GM12891 (cell line): Measurements from ENCODE around the gene FOXI2. TPM values are rescaled to one million over a fixed set of nuclear protein-coding genes. Genes with fewer than 3 reads are reported as not detected.

Experiments
- DNase-seq: peaks from one replicate; pipeline ENCODE4 v3.0.0; 2011; ENCODE audit warnings: low spot score; ENCODE audit not compliant: insufficient read length
- FAIRE-seq: peaks from 2 replicates; lab custom pipeline; 2011; peaks lifted over from hg19 to GRCh38; lab: Jason Lieb, UNC
- PAX5 ChIP-seq: IDR thresholded peaks from 2 replicates; pipeline ENCODE4 v1.6.1; 2011; ENCODE audit warnings: low read length, moderate library complexity, mild to moderate bottlenecking; ENCODE audit not compliant: insufficient read depth, severe bottlenecking
- POLR2A ChIP-seq: IDR thresholded peaks from 2 replicates; pipeline ENCODE4 v1.6.1; 2011; ENCODE audit warnings: low read depth, low read length, control low read depth
- POLR2AphosphoS5 ChIP-seq: IDR thresholded peaks from 2 replicates; pipeline ENCODE4 v1.6.1; 2011; ENCODE audit warnings: low read depth, low read length, control low read depth
- POU2F2 ChIP-seq: IDR thresholded peaks from 2 replicates; pipeline ENCODE4 v1.6.1; 2011; ENCODE audit warnings: low read depth, mild to moderate bottlenecking, control low read depth, low read length, moderate library complexity
- SPI1 ChIP-seq: IDR thresholded peaks from 2 replicates; pipeline ENCODE4 v1.6.1; 2011; ENCODE audit warnings: low read depth, low read length, control low read depth
- TAF1 ChIP-seq: IDR thresholded peaks from 2 replicates; pipeline ENCODE4 v1.6.1; 2011; ENCODE audit warnings: low read depth, low read length, control low read depth
- polyA plus RNA-seq: library from polyadenylated mRNA; unstranded; fragments of >200 nt; gene quantifications from one replicate; pipeline ENCODE4 v1.2.1, GENCODE V29; 2012; ENCODE audit warnings: low read depth, missing spikeins, inconsistent platforms; ENCODE audit not compliant: missing spikeins

Gene FOXI2
- polyA plus RNA-seq: not detected

DNA sequence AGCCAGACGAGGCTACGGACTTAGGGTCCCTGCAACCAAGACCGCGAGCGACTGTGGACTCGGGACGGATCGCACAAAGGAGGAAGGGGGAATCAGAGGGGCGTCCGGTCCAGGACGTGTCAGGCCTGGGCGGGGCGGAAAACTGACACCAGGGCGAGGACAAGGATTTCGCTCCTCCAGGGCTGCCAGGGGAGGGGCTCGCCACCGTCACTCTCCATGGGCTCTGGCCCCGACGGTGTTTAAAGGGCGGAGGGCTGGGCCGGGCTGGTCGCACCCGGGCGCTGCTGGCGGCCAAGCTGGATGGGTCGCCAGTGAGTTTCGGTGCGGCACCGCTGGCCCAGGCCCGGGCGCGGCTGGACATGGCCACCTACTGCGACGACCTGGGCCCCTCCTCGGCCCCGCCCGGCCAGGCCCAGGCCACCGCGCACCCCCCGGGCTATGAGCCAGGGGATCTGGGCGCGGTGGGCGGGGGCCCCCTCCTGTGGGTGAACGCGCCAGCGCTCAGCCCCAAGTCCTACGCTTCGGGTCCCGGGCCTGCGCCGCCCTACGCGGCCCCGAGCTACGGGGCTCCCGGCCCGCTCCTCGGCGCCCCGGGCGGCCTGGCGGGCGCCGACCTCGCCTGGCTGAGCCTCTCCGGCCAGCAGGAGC is at the start of gene FOXI2:
Gene FOXI2 (plus strand): TSS at position 271 of the 648 bp plus-strand sequence. CDS start 89 bp downstream, at position 360.
- DNase-seq (no peak), FAIRE-seq (no peak)
- TF ChIP-seq POLR2A: no peak
- TF ChIP-seq PAX5: no peak
- no peak for TF ChIP-seq TAF1
- no peak for TF ChIP-seq POLR2AphosphoS5
- TF ChIP-seq SPI1: no peak
- TF ChIP-seq POU2F2: no peak

DNA sequence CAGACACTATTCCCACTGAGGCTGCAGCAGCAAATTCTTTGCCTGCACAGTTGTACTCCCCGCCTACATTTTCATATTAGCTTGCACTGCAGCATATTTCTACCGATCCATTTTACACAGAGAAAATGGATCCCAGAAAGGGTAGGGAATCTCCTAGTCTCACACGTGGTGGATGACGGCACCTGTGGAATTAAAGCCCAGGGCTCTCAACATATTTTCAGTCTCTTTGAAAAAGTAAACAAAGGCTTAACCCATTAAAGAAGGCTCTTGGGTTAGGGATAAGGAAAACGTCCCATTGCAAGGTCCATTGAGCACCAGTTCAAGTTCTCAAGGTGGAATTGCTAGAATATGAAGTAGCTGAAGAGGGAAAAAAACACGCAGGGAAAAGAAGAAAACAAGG is 49.4 kb upstream of the FOXI2 start:
- DNase-seq (no peak), FAIRE-seq (no peak)
- TF ChIP-seq POLR2A (no peak), PAX5 (no peak), POLR2AphosphoS5 (no peak), TAF1 (no peak), POU2F2 (no peak), SPI1 (no peak)

DNA sequence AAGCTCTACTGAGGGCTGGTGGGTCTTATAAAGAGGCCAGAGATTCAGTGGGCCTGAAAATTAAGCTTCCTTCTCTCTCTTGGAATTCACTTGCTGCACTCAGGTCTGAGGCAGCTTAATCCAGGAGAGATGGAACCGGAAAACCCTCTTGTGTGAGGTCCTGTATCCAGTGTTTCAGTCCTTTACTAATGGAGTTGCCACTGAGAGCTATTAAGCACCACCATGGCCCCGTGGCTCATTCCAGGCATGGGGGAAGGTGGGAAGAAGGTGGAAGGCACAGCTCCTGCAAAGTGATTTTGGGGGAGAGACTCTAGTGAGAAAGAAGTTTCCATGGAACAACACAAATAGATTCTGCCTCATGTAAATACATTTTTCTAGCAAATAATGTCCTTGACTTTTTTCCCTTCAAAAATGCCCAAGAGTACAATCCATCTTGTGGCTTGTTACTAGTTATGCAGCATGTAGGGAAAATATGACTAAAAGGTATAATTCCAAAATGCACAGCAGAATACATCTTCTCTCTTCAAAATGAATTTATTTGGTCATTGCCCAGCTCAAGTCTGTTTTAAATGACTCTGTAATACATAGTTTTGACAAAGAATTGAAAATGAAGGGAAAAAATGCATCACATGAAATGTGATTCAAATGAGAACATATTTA is 46.7 kb upstream of the FOXI2 start:
- no peak for FAIRE-seq
- DNase-seq: no peak
- TF ChIP-seq POLR2AphosphoS5: no peak
- TF ChIP-seq POU2F2: no peak
- TF ChIP-seq POLR2A: no peak
- TF ChIP-seq TAF1: no peak
- TF ChIP-seq PAX5: no peak
- no peak for TF ChIP-seq SPI1

DNA sequence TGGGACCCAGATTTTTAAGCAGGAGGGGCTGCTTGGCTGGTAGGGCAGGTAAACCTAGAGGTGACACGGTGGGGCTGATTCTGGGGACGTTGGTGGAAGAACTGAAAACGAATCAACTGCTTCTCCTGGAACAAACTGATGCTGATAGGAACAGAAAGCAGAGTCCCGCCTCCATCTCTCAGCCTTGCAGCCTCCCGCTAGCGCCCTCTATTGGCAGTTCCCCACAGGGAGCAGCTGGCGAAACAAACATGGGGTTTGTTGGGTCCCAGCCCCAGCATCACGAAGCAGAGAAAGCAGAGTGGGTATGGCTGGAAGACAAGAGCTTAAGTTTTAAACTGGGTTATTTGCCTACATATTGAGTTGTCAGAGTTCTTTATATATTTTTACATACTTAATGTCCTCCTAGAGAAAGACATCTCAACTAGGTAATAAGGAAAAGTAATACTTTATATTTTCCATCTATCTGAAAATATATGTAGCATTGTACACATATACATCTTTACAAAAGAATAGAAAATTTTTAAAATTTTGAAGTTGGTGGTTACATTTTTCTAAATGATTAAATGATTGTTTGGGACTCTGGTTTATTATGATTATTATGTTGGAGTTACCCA is 42.3 kb upstream of the FOXI2 start:
- FAIRE-seq (no peak), DNase-seq (peak; percentile 12)
- TF ChIP-seq POLR2AphosphoS5 (no peak), PAX5 (no peak), SPI1 (no peak), TAF1 (no peak), POLR2A (no peak), POU2F2 (no peak)

DNA sequence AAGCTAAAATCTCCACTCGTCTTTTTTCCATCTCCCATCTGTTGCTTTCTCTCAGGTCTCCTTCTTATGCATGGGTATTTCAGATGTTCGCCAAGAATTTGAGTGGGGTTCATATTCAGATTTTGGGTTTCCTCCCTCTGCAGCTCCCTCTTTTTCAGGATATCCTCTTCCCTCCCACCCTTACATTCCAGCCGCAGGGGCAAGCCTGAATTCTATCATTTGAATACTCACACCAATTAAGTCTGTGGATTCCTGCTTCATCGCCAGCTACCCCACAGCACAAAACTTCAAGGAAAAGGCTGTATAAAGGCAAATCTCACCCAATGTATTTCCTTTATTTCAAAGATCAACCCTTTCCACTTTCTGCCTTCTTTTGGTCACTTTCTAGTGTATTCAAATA is 41.6 kb upstream of the FOXI2 start:
- DNase-seq (no peak), FAIRE-seq (no peak)

DNA sequence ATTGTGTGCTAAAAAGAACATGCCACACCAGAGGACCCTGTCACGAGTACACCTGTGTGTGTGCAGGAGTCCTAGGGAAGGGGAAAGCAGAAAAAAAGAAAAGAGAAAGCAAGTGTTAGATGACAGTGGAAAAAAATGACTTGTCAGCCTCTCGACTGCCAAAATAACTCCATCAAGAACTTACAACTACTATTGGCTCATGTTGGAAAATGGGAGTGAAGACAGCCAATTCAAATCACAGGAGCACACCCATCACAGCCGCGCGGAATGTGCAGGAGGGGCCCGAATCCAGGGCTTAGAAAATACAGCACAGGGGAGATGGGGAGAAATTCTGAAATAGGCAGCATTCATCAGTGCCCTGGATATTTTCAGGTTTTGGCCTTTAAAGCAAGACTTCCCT is 38.1 kb upstream of the FOXI2 start:
- no peak for DNase-seq
- TF ChIP-seq SPI1 (no peak), PAX5 (no peak), POLR2AphosphoS5 (no peak), TAF1 (no peak), POU2F2 (no peak), POLR2A (no peak)
- no peak for FAIRE-seq

More for the DNA sequence above, 41.6 kb upstream of the FOXI2 start:
- TF ChIP-seq PAX5: no peak
- no peak for TF ChIP-seq TAF1
- no peak for TF ChIP-seq POU2F2
- no peak for TF ChIP-seq SPI1
- no peak for TF ChIP-seq POLR2A
- no peak for TF ChIP-seq POLR2AphosphoS5

DNA sequence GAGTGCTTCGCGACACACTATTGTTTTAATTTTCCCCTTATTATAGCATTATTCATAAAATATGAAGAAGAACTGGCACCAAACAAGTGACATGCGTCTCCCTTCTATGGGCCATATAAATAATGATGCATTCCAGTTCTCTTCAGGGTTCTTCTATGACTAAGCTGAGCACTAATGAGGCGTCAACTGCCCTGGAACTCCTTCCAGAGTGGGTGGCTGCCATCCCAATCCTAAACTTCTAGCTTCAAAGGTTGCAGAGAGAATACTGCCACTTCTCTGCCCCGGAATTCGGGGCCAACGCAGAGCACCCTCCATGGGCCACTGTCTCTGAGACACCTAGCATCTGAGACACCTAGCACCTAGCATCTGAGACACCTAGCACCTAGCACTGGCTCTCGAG is 37.7 kb upstream of the FOXI2 start:
- FAIRE-seq: no peak
- DNase-seq: no peak
- no peak for TF ChIP-seq SPI1
- TF ChIP-seq PAX5: no peak
- no peak for TF ChIP-seq TAF1
- no peak for TF ChIP-seq POU2F2
- no peak for TF ChIP-seq POLR2AphosphoS5
- no peak for TF ChIP-seq POLR2A

DNA sequence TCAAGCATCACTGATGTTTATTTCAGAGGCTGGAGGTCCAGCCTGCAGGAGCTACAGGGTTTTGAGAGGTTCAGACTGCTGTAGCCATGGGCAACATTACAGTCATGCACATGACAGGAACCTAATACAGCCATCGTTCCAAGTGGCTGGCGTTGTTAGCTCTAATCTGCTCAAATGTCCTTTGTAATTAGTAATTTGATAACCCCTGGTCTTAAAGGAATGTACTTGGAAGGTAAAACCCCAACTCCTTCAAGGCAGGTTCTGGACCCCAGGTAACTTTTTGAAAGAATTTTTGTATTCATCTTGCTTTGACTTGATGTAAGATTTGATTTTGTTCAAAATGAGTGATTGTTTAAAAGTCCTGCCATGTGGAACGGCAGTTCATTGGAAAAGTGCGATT is 34.7 kb upstream of the FOXI2 start:
- FAIRE-seq: no peak
- TF ChIP-seq POU2F2 (no peak), POLR2A (no peak), POLR2AphosphoS5 (no peak), PAX5 (no peak), SPI1 (no peak), TAF1 (no peak)
- no peak for DNase-seq

DNA sequence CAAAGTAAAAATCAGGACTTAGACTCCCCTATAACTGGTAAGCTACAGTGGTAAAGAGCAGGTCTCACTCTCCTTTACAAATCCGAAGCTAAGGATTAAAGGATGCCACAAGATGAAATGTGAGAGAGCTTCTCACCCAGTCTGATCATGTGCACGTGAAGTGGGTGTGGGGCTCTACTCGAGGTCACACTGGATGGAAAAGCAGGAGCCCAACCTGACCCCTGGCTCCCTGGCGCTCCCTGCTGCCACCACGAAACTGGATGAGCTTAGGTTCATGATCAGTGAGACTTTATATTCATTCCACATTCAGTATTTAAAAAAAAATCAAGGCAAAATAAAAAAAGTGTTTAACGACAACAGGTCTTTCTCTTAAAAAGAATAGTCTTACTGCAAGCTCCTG is 21.7 kb upstream of the FOXI2 start:
- TF ChIP-seq PAX5 (no peak), SPI1 (no peak), POLR2AphosphoS5 (no peak), POU2F2 (no peak), POLR2A (no peak), TAF1 (no peak)
- FAIRE-seq: no peak
- no peak for DNase-seq
